Ectodermal cell (in vitro differentiated cells): ENCODE data around the gene IL9R.
"Not testable (repeated sequence)": the region's sequence is repeated elsewhere in the genome, so short reads cannot be mapped to it uniquely, and the experiment has no call there.

Source experiments
- H3K27ac ChIP-seq: 2 replicates; pipeline ENCODE4 v1.7.0; 2013; ENCODE audit warnings: mild to moderate bottlenecking, low read depth, low read length; ENCODE audit not compliant: insufficient read depth, poor library complexity, severe bottlenecking
- H3K27me3 ChIP-seq: 2 replicates; pipeline ENCODE4 v1.7.0; 2013; ENCODE audit warnings: mild to moderate bottlenecking, low read length; ENCODE audit not compliant: insufficient read depth, control insufficient read depth, poor library complexity, severe bottlenecking
- H3K36me3 ChIP-seq: one replicate; pipeline ENCODE4 v1.7.0; 2013; ENCODE audit warnings: low read length; ENCODE audit not compliant: control insufficient read depth, insufficient read depth
- H3K4me1 ChIP-seq: one replicate; pipeline ENCODE4 v1.7.0; 2013; ENCODE audit warnings: low read length; ENCODE audit not compliant: control insufficient read depth, insufficient read depth
- H3K4me3 ChIP-seq: 2 replicates; pipeline ENCODE4 v1.7.0; 2013; ENCODE audit warnings: low read depth, low read length, control low read depth; ENCODE audit not compliant: insufficient read depth
- H3K9me3 ChIP-seq: 2 replicates; pipeline ENCODE4 v1.7.0; 2013; ENCODE audit warnings: mild to moderate bottlenecking, low read length, moderate library complexity; ENCODE audit not compliant: control insufficient read depth
- WGBS, 2 experiments: methylation state at CpG; one replicate each; pipeline ENCODE4 v1.1.7; 2013; ENCODE audit warnings: missing lambda C conversion rate in 2 of 2; 5-methylcytosine and 5-hydroxymethylcytosine counted together

The IL9R gene

GRCh38 chrX:156028653-156029237, 31.2 kb downstream of the IL9R start:
- 89 to 96% methylated on average over 13 to 14 of the region's 73 CpGs for WGBS, 2 experiments
- not testable (repeated sequence) for H3K27me3 ChIP-seq, H3K4me1 ChIP-seq, H3K4me3 ChIP-seq, H3K9me3 ChIP-seq, H3K27ac ChIP-seq, H3K36me3 ChIP-seq

- WGBS, 2 experiments, result 92 to 97% methylated on average over 41 to 44 of the region's 46 CpGs
- H3K4me3 ChIP-seq, H3K27me3 ChIP-seq, H3K36me3 ChIP-seq, H3K9me3 ChIP-seq, H3K27ac ChIP-seq, H3K4me1 ChIP-seq: not testable (repeated sequence)
Measured at GRCh38 chrX:156029296-156029695, 31.8 kb downstream of the IL9R start.

- H3K27ac ChIP-seq, H3K9me3 ChIP-seq, H3K36me3 ChIP-seq, H3K27me3 ChIP-seq, H3K4me1 ChIP-seq, H3K4me3 ChIP-seq: not testable (repeated sequence)
- WGBS, 2 experiments, result no CpG with 5 or more reads among the region's 9 CpGs
Measured at GRCh38 chrX:156029707-156030442, 32.4 kb downstream of the IL9R start.

- not testable (repeated sequence) for H3K4me1 ChIP-seq, H3K27ac ChIP-seq, H3K9me3 ChIP-seq, H3K4me3 ChIP-seq, H3K27me3 ChIP-seq, H3K36me3 ChIP-seq
Measured at GRCh38 chrX:156030474-156030873, 33.0 kb downstream of the IL9R start.
